HG02870 (cell line): ENCODE measurements around the gene DUX4.
A peak's percentile ranks its signal among the peaks of the same experiment; 100 is the strongest.
"Not testable (repeated sequence)": the region's sequence is repeated elsewhere in the genome, so short reads cannot be mapped to it uniquely, and the experiment has no call there.

Experiments used
- ATAC-seq: cut with Tn5 transposase; IDR thresholded peaks from one replicate; pipeline ENCODE4 v1.9.1; 2021; ENCODE audit warnings: mild to moderate bottlenecking, moderate library complexity; ENCODE audit not compliant: unreplicated experiment

The DUX4 gene

GRCh38 chr4:190173428-190173827 is at the start of gene DUX4:
TSS of gene DUX4 (plus strand) at chr4:190173774. CDS start at chr4:190173774, 0 bp downstream.
- ATAC-seq: not testable (repeated sequence)

- not testable (repeated sequence) for ATAC-seq
These were observed 1.9 kb downstream of the DUX4 start for GRCh38 chr4:190175436-190175835.

- not testable (repeated sequence) for ATAC-seq
These were observed 4.4 kb downstream of the DUX4 start for GRCh38 chr4:190177727-190178605.

- ATAC-seq: not testable (repeated sequence)
These were observed 5.0 kb downstream of the DUX4 start for GRCh38 chr4:190178606-190178990.

GRCh38 chr4:190179030-190179739 is 5.6 kb downstream of the DUX4 start:
- ATAC-seq: peak; percentile 53

GRCh38 chr4:190179740-190180094 is 6.1 kb downstream of the DUX4 start:
- not testable (repeated sequence) for ATAC-seq

GRCh38 chr4:190180947-190181346 is 7.4 kb downstream of the DUX4 start:
- ATAC-seq: not testable (repeated sequence)

GRCh38 chr4:190181481-190182100 is 8.0 kb downstream of the DUX4 start:
- ATAC-seq: not testable (repeated sequence)

- ATAC-seq: not testable (repeated sequence)
These were observed 29.9 kb downstream of the DUX4 start for GRCh38 chr4:190203510-190203909.
